Stimulated activated CD4-positive, alpha-beta T cell treated with anti-CD3 and anti-CD28 coated beads, TNF-alpha, amount 100 ng/mL, for 4 hours (primary cell): Measurements from ENCODE around the gene ZFYVE9.
"Not testable (repeated sequence)": the region's sequence is repeated elsewhere in the genome, so short reads cannot be mapped to it uniquely, and the experiment has no call there.

Experiments
- DNase-seq, 3 experiments: peaks; one replicate each; pipeline ENCODE4 v3.0.0-alpha.2; 2020; ENCODE audit warnings: low read depth in 3 of 3

The ZFYVE9 gene

GRCh38 chr1:52190500-52191252 lies 48.8 kb downstream of the ZFYVE9 start:
- no peak for DNase-seq

GRCh38 chr1:52191395-52191965 lies 49.6 kb downstream of the ZFYVE9 start:
- DNase-seq: no peak

- no peak for DNase-seq
Measured at GRCh38 chr1:52192024-52192423, 50.1 kb downstream of the ZFYVE9 start.

- no peak for DNase-seq
Measured at GRCh38 chr1:52192436-52192835, 50.5 kb downstream of the ZFYVE9 start.

- DNase-seq: no peak
Measured at GRCh38 chr1:52193985-52194384, 52.1 kb downstream of the ZFYVE9 start.

GRCh38 chr1:52195161-52195560 lies 53.3 kb downstream of the ZFYVE9 start:
- no peak for DNase-seq

- no peak for DNase-seq
Measured at GRCh38 chr1:52203935-52204625, 62.2 kb downstream of the ZFYVE9 start.

- DNase-seq: no peak
Measured at GRCh38 chr1:52204696-52205095, 62.8 kb downstream of the ZFYVE9 start.

- not testable (repeated sequence) for DNase-seq
Measured at GRCh38 chr1:52206686-52207085, 64.8 kb downstream of the ZFYVE9 start.

- DNase-seq: no peak
Measured at GRCh38 chr1:52209429-52209828, 67.5 kb downstream of the ZFYVE9 start.

GRCh38 chr1:52210044-52210443 lies 68.2 kb downstream of the ZFYVE9 start:
- no peak for DNase-seq

GRCh38 chr1:52216907-52217458 lies 75.1 kb downstream of the ZFYVE9 start:
- no peak for DNase-seq

GRCh38 chr1:52225174-52225573 lies 83.3 kb downstream of the ZFYVE9 start:
- DNase-seq: no peak

- DNase-seq: no peak
Measured at GRCh38 chr1:52229494-52229893, 87.6 kb downstream of the ZFYVE9 start.

- DNase-seq: no peak
Measured at GRCh38 chr1:52233463-52233862, 91.6 kb downstream of the ZFYVE9 start.

GRCh38 chr1:52234014-52234413 lies 92.1 kb downstream of the ZFYVE9 start:
- no peak for DNase-seq

- DNase-seq: no peak
Measured at GRCh38 chr1:52234708-52235107, 92.8 kb downstream of the ZFYVE9 start.

GRCh38 chr1:52235646-52236045 lies 93.8 kb downstream of the ZFYVE9 start:
- no peak for DNase-seq

- no peak for DNase-seq
Measured at GRCh38 chr1:52237430-52237829, 95.5 kb downstream of the ZFYVE9 start.

- DNase-seq: no peak
Measured at GRCh38 chr1:52238474-52238873, 96.6 kb downstream of the ZFYVE9 start.

GRCh38 chr1:52238887-52239707 lies 97.2 kb downstream of the ZFYVE9 start:
- no peak for DNase-seq

- no peak for DNase-seq
Measured at GRCh38 chr1:52239708-52240001, 97.8 kb downstream of the ZFYVE9 start.
